HG03039 (cell line): ENCODE data around the gene PRDM10.

Source experiments
- ATAC-seq: cut with Tn5 transposase; IDR thresholded peaks from one replicate; pipeline ENCODE4 v1.9.1; 2021; ENCODE audit warnings: mild to moderate bottlenecking, moderate library complexity; ENCODE audit not compliant: unreplicated experiment

The PRDM10 gene

DNA sequence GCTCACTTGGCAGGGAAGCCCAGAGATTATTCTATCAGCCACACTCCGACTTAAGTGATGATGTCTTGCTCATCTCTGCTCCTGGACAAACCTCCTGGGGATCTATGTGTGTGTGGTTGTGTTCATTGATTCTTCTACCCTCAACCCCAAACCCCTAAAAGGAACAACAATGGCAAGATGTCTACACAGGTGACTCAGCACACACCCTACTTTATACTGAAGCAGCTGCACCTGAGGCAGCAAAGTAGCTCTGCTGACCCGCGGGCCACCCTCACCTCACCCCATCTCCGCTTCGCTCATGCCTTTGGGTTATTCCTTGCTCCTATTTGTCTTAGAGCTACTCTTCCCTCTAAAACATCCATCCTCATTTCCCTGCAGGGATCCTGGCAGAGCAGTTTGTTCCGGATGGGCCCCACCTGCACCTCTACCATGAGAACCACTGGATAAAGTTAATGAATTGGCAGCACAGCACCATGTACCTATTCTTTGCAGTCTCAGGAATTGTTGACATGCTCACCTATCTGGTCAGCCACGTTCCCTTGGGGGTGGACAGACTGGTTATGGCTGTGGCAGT, 148.3 kb downstream of the PRDM10 start:
- no peak for ATAC-seq

DNA sequence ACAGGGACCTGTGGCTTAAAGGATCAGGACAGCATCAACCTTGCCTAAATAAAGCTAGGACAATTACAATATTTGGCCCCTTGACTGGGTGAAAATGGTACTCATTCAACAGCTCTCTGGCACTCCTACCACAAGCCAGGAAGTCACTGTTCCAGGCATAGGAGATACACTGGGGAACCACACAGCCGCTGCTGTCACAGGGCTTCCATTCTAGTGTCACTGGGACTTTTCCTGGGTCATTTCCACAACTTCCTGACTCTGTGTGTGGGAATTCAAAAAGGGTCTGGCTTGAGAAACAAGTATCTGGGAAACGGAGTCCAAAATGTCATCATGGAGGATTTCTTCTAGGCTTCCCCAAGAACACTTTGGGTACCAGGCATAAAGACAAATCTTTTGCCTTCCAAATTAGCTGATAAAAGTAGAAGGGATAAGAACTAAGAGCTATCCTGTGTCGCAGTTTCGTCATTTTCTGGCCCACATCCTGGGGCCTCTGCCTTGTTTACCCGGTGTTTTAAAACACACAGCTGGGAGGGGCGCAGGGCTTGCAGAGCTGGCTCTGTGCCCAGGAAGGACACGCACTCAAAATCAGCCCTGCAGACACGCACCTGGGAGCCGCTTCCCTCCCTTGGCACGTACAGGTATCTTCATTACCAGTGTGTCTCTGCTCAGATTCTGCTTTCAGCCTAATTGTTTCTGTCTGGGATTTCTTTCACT, 149.0 kb downstream of the PRDM10 start:
- ATAC-seq: no peak

DNA sequence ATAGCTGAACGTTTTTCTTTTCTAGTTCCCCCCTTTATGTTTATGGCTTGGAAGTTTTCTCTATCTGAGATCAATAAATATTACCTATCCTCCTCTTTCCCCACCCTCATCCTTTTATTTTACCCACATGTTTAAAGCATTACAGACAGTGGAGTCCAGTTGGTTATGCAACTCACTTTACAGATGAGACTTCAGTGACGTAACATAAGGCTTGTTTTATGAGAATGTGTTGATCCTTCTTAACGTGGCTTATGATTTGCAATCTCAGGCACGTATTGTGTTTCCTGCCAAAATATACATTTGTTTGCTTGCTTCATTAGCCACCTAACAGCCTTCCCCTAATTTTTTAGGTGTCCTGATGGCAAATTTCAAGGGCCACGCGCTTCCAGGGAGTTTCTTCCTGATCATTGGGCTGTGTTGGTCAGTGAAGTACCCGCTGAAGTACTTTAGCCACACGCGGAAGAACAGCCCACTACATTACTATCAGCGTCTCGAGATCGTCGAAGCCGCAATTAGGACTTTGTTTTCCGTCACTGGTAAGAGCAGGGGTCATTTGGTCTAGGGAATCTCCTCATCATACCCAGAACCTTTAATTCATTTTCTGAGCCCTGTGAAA, 150.4 kb downstream of the PRDM10 start:
- ATAC-seq: no peak
